ENCODE results near the gene AK8.

The AK8 gene

GRCh38 chr9:132825430-132825829, 52.7 kb downstream of the AK8 start:
- no peak for DNase-seq

- no peak for DNase-seq
Measured at GRCh38 chr9:132824951-132825350, 53.1 kb downstream of the AK8 start.

GRCh38 chr9:132824151-132824550, 53.9 kb downstream of the AK8 start:
- DNase-seq: no peak

GRCh38 chr9:132823370-132824145, 54.5 kb downstream of the AK8 start:
- no peak for DNase-seq

- DNase-seq: no peak
Measured at GRCh38 chr9:132820169-132820944, 57.7 kb downstream of the AK8 start.

GRCh38 chr9:132818588-132818987, 59.5 kb downstream of the AK8 start:
- no peak for DNase-seq

- no peak for DNase-seq
Measured at GRCh38 chr9:132814937-132815336, 63.1 kb downstream of the AK8 start.

- no peak for DNase-seq
Measured at GRCh38 chr9:132813115-132813771, 64.8 kb downstream of the AK8 start.

GRCh38 chr9:132811985-132812384, 66.1 kb downstream of the AK8 start:
- no peak for DNase-seq

- no peak for DNase-seq
Measured at GRCh38 chr9:132810314-132810713, 67.8 kb downstream of the AK8 start.

- DNase-seq: no peak
Measured at GRCh38 chr9:132809677-132810271, 68.3 kb downstream of the AK8 start.

- no peak for DNase-seq
Measured at GRCh38 chr9:132808645-132809044, 69.4 kb downstream of the AK8 start.

GRCh38 chr9:132806723-132807421, 71.2 kb downstream of the AK8 start:
- DNase-seq: peak; percentile 26

GRCh38 chr9:132806306-132806705, 71.8 kb downstream of the AK8 start:
- DNase-seq: no peak

GRCh38 chr9:132804576-132805295, 73.3 kb downstream of the AK8 start:
- DNase-seq: no peak

- DNase-seq: no peak
Measured at GRCh38 chr9:132802121-132802795, 75.8 kb downstream of the AK8 start.

GRCh38 chr9:132801659-132802058, 76.4 kb downstream of the AK8 start:
- no peak for DNase-seq

- DNase-seq: peak; percentile 57
Measured at GRCh38 chr9:132800038-132800648, 77.9 kb downstream of the AK8 start.

- no peak for DNase-seq
Measured at GRCh38 chr9:132798817-132799790, 79.0 kb downstream of the AK8 start.
